GM23338 (cell line): ENCODE measurements around the gene MICAL1. TPM values are rescaled to one million over a fixed set of nuclear protein-coding genes. Genes with fewer than 3 reads are reported as not detected.

Experiments used
- ATAC-seq: fragments of 200-7000 bp; cut with Tn5 transposase; 3 replicates; pipeline ENCODE4 v1.9.1; 2020
- DNase-seq: peaks from one replicate; pipeline ENCODE4 v3.0.0-alpha.2; 2015; ENCODE audit warnings: low spot score
- H2AFZ ChIP-seq: fragments of 200-600 bp; sonication (generic); 2 replicates; pipeline ENCODE4 v1.8.0; 2016; ENCODE audit warnings: antibody characterized with exemption, mild to moderate bottlenecking, moderate library complexity
- H3F3A ChIP-seq: fragments of 200-600 bp; sonication (generic); replicated peaks from 2 replicates; pipeline ENCODE4 v1.8.0; 2017; ENCODE audit warnings: antibody characterized with exemption, mixed run types, low read depth
- H3K27ac ChIP-seq: fragments of 200-600 bp; sonication (generic); 2 replicates; pipeline ENCODE4 v1.6.1; 2016; ENCODE audit warnings: low read depth
- H3K27me3 ChIP-seq: fragments of 200-600 bp; sonication (generic); 2 replicates; pipeline ENCODE4 v1.8.0; 2016; ENCODE audit warnings: mild to moderate bottlenecking, mixed run types, moderate library complexity; ENCODE audit not compliant: insufficient read depth
- H3K36me3 ChIP-seq: fragments of 200-600 bp; sonication (generic); 2 replicates; pipeline ENCODE4 v1.8.0; 2016; ENCODE audit warnings: mild to moderate bottlenecking; ENCODE audit not compliant: insufficient read depth
- H3K4me1 ChIP-seq: fragments of 200-600 bp; sonication (generic); 2 replicates; pipeline ENCODE4 v1.8.0; 2016; ENCODE audit warnings: mild to moderate bottlenecking, moderate library complexity; ENCODE audit not compliant: insufficient read depth
- H3K4me2 ChIP-seq: fragments of 200-600 bp; sonication (generic); 2 replicates; pipeline ENCODE4 v1.7.1; 2017; ENCODE audit warnings: mixed run types
- H3K4me3 ChIP-seq: fragments of 200-600 bp; sonication (generic); 2 replicates; pipeline ENCODE4 v1.6.1; 2016; ENCODE audit warnings: mixed run types
- H3K79me2 ChIP-seq: fragments of 200-600 bp; sonication (generic); replicated peaks from 2 replicates; pipeline ENCODE4 v1.8.0; 2017; ENCODE audit warnings: mild to moderate bottlenecking; ENCODE audit not compliant: insufficient read depth
- H3K9me2 ChIP-seq: fragments of 200-600 bp; sonication (generic); 2 replicates; pipeline ENCODE4 v1.8.0; 2017; ENCODE audit not compliant: insufficient read depth
- H4K20me1 ChIP-seq: fragments of 200-600 bp; sonication (generic); replicated peaks from 2 replicates; pipeline ENCODE4 v1.8.0; 2017; ENCODE audit warnings: mild to moderate bottlenecking; ENCODE audit not compliant: insufficient read depth
- H3K27ac Mint-ChIP-seq: 2 replicates; pipeline ENCODE4 v1.8.0; 2020; ENCODE audit warnings: inconsistent platforms, mild to moderate bottlenecking, moderate library complexity, mixed read lengths
- H3K27me3 Mint-ChIP-seq: 3 replicates; pipeline ENCODE4 v1.8.0; 2022; ENCODE audit warnings: low read depth, mild to moderate bottlenecking, moderate library complexity, mixed read lengths, inconsistent platforms; ENCODE audit not compliant: insufficient read depth, poor library complexity
- H3K36me3 Mint-ChIP-seq: 3 replicates; pipeline ENCODE4 v1.8.0; 2021; ENCODE audit warnings: low read depth, mild to moderate bottlenecking, inconsistent platforms, moderate library complexity, mixed read lengths
- H3K4me1 Mint-ChIP-seq: 3 replicates; pipeline ENCODE4 v1.8.0; 2020; ENCODE audit warnings: mild to moderate bottlenecking, inconsistent platforms, mixed read lengths
- H3K4me3 Mint-ChIP-seq: 3 replicates; pipeline ENCODE4 v1.8.0; 2021; ENCODE audit warnings: moderate library complexity, mild to moderate bottlenecking, inconsistent platforms, mixed read lengths
- H3K9me3 Mint-ChIP-seq: 3 replicates; pipeline ENCODE4 v1.8.0; 2020; ENCODE audit warnings: moderate library complexity, mild to moderate bottlenecking, inconsistent platforms, mixed read lengths
- CREB1 ChIP-seq: fragments of 250-450 bp; sonication (Bioruptor Pico); IDR thresholded peaks from 2 replicates; pipeline ENCODE4 v1.5.0; 2020; ENCODE audit warnings: low read depth, mild to moderate bottlenecking, moderate library complexity
- EZH2 ChIP-seq: fragments of 200-600 bp; sonication (generic); IDR thresholded peaks from one replicate; pipeline ENCODE4 v1.8.0; 2017; ENCODE audit warnings: antibody characterized with exemption, mild to moderate bottlenecking, low read depth; ENCODE audit not compliant: unreplicated experiment
- EZH2phosphoT487 ChIP-seq: fragments of 200-600 bp; sonication (generic); IDR thresholded peaks from one replicate; pipeline ENCODE4 v1.8.1; 2018; ENCODE audit warnings: antibody characterized with exemption; ENCODE audit not compliant: unreplicated experiment
- JUNB ChIP-seq: IDR thresholded peaks from one replicate; pipeline ENCODE4 v1.6.1; 2016; ENCODE audit warnings: antibody characterized with exemption; ENCODE audit not compliant: unreplicated experiment
- NANOG ChIP-seq: IDR thresholded peaks from 2 replicates; pipeline ENCODE4 v1.6.1; 2016; ENCODE audit warnings: antibody characterized with exemption, borderline replicate concordance
- POLR2AphosphoS5 ChIP-seq: IDR thresholded peaks from 2 replicates; pipeline ENCODE4 v1.6.1; 2016; ENCODE audit warnings: antibody characterized with exemption, low read depth
- STAT1 ChIP-seq: IDR thresholded peaks from one replicate; pipeline ENCODE4 v1.6.1; 2016; ENCODE audit warnings: antibody characterized with exemption; ENCODE audit not compliant: unreplicated experiment
- ZNF114 ChIP-seq: fragments of 250-450 bp; sonication (Bioruptor Pico); IDR thresholded peaks from 2 replicates; pipeline ENCODE4 v1.5.0; 2020; ENCODE audit warnings: mild to moderate bottlenecking, moderate library complexity
- ZNF331 ChIP-seq: fragments of 250-450 bp; sonication (Bioruptor Pico); IDR thresholded peaks from 2 replicates; pipeline ENCODE4 v1.5.0; 2020; ENCODE audit warnings: low read depth, mild to moderate bottlenecking, moderate library complexity
- polyA plus RNA-seq: library from polyadenylated mRNA; unstranded; fragments of >200 nt; fragmentation: Nextera tagmentation; extraction: Ambion mirVana; gene quantifications from 2 replicates; pipeline ENCODE4 v1.2.1, GENCODE V29; 2016
- total RNA-seq: library from RNA; depleted of rRNA; stranded (reverse); fragments of >200 nt; shearing (Covaris generic); gene quantifications from 2 replicates; pipeline ENCODE4 v1.2.3, GENCODE V29; 2014
- TF ChIP-seq, protein P1 (sequence below): IDR thresholded peaks from 2 replicates; pipeline ENCODE4 v1.6.1; 2016; ENCODE audit warnings: antibody characterized with exemption
- TF ChIP-seq, protein P2 (sequence below): fragments of 250-450 bp; sonication (Bioruptor Pico); IDR thresholded peaks from 2 replicates; pipeline ENCODE4 v1.5.0; 2020; ENCODE audit warnings: mild to moderate bottlenecking, moderate library complexity
- TF ChIP-seq, protein P3 (sequence below), 2 experiments: fragments of 200-600 bp in 1 of 2; sonication (generic) in 1 of 2; conservative IDR thresholded peaks; 2 replicates each; pipeline versions ENCODE4 v1.5.1 to v1.6.1; 2016 to 2017; ENCODE audit warnings: antibody characterized with exemption in 2 of 2, low read depth in 2 of 2, mild to moderate bottlenecking in 2 of 2, moderate library complexity in 1 of 2
- TF ChIP-seq, protein P4 (sequence below): IDR thresholded peaks from one replicate; pipeline ENCODE4 v1.6.1; 2018; ENCODE audit warnings: antibody characterized with exemption; ENCODE audit not compliant: unreplicated experiment

MICAL1 gene
- total and polyA plus RNA-seq, 2 experiments from 2014 or later = 27.8 to 77.8 TPM

DNA sequence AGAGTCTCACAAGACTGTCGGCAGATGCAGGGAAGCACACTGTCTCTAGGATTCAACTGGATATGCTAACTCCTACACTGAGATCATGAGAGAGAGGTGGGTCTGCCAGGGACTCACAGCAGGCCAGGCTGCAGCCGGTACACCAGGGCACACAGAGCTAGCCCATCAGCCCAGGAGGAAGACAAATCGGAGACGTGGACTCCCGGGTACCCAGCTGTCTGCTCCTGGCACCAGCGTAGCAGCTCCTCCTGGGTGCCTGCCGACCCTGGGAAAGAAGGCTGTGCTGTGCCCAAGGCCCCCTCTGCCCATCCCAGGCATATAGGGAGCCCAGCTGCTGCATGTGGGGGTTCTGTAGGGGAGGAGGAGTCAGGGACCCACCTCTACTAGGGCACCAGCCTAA, 7.0 kb downstream of the MICAL1 start:
- Mint-ChIP-seq H3K4me1 (peaks cover 6% of the 10 kb centered on the region), H3K27ac (no peak overlapping the region), H3K9me3 (no peaks in the 10 kb centered on the region), H3K36me3 (peaks cover 20% of the 10 kb centered on the region), H3K27me3 (peaks cover 18% of the 10 kb centered on the region), H3K4me3 (no peak overlapping the region)
- Histone ChIP-seq H3K79me2 (no peaks in the 10 kb centered on the region), H3K4me3 (no peak overlapping the region), H3K27me3 (no peaks in the 10 kb centered on the region), H2AFZ (no peak overlapping the region), H3K4me1 (no peaks in the 10 kb centered on the region), H3F3A (no peaks in the 10 kb centered on the region), H3K9me2 (no peaks in the 10 kb centered on the region), H4K20me1 (peaks cover 4% of the 10 kb centered on the region), H3K4me2 (no peak overlapping the region), H3K36me3 (peaks cover 3% of the 10 kb centered on the region; the same call in 1 of the 2 replicates), H3K27ac (no peak overlapping the region)
- TF ChIP-seq, protein P1, sequence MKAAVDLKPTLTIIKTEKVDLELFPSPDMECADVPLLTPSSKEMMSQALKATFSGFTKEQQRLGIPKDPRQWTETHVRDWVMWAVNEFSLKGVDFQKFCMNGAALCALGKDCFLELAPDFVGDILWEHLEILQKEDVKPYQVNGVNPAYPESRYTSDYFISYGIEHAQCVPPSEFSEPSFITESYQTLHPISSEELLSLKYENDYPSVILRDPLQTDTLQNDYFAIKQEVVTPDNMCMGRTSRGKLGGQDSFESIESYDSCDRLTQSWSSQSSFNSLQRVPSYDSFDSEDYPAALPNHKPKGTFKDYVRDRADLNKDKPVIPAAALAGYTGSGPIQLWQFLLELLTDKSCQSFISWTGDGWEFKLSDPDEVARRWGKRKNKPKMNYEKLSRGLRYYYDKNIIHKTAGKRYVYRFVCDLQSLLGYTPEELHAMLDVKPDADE = no peak
- TF ChIP-seq, protein P2, sequence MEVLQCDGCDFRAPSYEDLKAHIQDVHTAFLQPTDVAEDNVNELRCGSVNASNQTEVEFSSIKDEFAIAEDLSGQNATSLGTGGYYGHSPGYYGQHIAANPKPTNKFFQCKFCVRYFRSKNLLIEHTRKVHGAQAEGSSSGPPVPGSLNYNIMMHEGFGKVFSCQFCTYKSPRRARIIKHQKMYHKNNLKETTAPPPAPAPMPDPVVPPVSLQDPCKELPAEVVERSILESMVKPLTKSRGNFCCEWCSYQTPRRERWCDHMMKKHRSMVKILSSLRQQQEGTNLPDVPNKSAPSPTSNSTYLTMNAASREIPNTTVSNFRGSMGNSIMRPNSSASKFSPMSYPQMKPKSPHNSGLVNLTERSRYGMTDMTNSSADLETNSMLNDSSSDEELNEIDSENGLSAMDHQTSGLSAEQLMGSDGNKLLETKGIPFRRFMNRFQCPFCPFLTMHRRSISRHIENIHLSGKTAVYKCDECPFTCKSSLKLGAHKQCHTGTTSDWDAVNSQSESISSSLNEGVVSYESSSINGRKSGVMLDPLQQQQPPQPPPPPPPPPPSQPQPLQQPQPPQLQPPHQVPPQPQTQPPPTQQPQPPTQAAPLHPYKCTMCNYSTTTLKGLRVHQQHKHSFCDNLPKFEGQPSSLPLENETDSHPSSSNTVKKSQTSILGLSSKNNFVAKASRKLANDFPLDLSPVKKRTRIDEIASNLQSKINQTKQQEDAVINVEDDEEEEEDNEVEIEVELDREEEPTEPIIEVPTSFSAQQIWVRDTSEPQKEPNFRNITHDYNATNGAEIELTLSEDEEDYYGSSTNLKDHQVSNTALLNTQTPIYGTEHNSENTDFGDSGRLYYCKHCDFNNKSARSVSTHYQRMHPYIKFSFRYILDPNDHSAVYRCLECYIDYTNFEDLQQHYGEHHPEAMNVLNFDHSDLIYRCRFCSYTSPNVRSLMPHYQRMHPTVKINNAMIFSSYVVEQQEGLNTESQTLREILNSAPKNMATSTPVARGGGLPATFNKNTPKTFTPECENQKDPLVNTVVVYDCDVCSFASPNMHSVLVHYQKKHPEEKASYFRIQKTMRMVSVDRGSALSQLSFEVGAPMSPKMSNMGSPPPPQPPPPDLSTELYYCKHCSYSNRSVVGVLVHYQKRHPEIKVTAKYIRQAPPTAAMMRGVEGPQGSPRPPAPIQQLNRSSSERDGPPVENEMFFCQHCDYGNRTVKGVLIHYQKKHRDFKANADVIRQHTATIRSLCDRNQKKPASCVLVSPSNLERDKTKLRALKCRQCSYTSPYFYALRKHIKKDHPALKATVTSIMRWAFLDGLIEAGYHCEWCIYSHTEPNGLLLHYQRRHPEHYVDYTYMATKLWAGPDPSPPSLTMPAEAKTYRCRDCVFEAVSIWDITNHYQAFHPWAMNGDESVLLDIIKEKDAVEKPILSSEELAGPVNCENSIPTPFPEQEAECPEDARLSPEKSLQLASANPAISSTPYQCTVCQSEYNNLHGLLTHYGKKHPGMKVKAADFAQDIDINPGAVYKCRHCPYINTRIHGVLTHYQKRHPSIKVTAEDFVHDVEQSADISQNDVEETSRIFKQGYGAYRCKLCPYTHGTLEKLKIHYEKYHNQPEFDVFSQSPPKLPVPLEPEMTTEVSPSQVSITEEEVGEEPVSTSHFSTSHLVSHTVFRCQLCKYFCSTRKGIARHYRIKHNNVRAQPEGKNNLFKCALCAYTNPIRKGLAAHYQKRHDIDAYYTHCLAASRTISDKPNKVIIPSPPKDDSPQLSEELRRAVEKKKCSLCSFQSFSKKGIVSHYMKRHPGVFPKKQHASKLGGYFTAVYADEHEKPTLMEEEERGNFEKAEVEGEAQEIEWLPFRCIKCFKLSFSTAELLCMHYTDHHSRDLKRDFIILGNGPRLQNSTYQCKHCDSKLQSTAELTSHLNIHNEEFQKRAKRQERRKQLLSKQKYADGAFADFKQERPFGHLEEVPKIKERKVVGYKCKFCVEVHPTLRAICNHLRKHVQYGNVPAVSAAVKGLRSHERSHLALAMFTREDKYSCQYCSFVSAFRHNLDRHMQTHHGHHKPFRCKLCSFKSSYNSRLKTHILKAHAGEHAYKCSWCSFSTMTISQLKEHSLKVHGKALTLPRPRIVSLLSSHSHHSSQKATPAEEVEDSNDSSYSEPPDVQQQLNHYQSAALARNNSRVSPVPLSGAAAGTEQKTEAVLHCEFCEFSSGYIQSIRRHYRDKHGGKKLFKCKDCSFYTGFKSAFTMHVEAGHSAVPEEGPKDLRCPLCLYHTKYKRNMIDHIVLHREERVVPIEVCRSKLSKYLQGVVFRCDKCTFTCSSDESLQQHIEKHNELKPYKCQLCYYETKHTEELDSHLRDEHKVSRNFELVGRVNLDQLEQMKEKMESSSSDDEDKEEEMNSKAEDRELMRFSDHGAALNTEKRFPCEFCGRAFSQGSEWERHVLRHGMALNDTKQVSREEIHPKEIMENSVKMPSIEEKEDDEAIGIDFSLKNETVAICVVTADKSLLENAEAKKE (CRISPR knock-in tag) = no peak
- TF ChIP-seq POLR2AphosphoS5 = no peak
- no peak for TF ChIP-seq ZNF114 (CRISPR knock-in tag)
- no peak for TF ChIP-seq ZNF331 (CRISPR knock-in tag)
- no peak for TF ChIP-seq NANOG
- TF ChIP-seq CREB1 (CRISPR knock-in tag) = no peak
- TF ChIP-seq, protein P3, sequence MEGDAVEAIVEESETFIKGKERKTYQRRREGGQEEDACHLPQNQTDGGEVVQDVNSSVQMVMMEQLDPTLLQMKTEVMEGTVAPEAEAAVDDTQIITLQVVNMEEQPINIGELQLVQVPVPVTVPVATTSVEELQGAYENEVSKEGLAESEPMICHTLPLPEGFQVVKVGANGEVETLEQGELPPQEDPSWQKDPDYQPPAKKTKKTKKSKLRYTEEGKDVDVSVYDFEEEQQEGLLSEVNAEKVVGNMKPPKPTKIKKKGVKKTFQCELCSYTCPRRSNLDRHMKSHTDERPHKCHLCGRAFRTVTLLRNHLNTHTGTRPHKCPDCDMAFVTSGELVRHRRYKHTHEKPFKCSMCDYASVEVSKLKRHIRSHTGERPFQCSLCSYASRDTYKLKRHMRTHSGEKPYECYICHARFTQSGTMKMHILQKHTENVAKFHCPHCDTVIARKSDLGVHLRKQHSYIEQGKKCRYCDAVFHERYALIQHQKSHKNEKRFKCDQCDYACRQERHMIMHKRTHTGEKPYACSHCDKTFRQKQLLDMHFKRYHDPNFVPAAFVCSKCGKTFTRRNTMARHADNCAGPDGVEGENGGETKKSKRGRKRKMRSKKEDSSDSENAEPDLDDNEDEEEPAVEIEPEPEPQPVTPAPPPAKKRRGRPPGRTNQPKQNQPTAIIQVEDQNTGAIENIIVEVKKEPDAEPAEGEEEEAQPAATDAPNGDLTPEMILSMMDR (conservative IDR thresholded peaks at IDR 0.05; ENCODE audit: low read depth in 2 of 2) = no peak
- no peak for TF ChIP-seq EZH2phosphoT487
- TF ChIP-seq JUNB = no peak
- no peak for TF ChIP-seq STAT1
- no peak for TF ChIP-seq EZH2
- TF ChIP-seq, protein P4, sequence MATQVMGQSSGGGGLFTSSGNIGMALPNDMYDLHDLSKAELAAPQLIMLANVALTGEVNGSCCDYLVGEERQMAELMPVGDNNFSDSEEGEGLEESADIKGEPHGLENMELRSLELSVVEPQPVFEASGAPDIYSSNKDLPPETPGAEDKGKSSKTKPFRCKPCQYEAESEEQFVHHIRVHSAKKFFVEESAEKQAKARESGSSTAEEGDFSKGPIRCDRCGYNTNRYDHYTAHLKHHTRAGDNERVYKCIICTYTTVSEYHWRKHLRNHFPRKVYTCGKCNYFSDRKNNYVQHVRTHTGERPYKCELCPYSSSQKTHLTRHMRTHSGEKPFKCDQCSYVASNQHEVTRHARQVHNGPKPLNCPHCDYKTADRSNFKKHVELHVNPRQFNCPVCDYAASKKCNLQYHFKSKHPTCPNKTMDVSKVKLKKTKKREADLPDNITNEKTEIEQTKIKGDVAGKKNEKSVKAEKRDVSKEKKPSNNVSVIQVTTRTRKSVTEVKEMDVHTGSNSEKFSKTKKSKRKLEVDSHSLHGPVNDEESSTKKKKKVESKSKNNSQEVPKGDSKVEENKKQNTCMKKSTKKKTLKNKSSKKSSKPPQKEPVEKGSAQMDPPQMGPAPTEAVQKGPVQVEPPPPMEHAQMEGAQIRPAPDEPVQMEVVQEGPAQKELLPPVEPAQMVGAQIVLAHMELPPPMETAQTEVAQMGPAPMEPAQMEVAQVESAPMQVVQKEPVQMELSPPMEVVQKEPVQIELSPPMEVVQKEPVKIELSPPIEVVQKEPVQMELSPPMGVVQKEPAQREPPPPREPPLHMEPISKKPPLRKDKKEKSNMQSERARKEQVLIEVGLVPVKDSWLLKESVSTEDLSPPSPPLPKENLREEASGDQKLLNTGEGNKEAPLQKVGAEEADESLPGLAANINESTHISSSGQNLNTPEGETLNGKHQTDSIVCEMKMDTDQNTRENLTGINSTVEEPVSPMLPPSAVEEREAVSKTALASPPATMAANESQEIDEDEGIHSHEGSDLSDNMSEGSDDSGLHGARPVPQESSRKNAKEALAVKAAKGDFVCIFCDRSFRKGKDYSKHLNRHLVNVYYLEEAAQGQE = no peak
- ATAC-seq (no peak), DNase-seq (no peak)
